Panc1 (cell line): Measurements from ENCODE around the gene NXT1.

Experiments
- TCF7L2 ChIP-seq: IDR thresholded peaks from 2 replicates; pipeline ENCODE4 v1.6.1; 2011; ENCODE audit warnings: mild to moderate bottlenecking, low read depth, low read length, inconsistent platforms
- TF ChIP-seq, protein P1 (sequence below): fragments of 450-650 bp; IDR thresholded peaks from 2 replicates; pipeline ENCODE4 v1.5.1; 2017; ENCODE audit warnings: mild to moderate bottlenecking
- TF ChIP-seq, protein P2 (sequence below), 2 experiments: IDR thresholded peaks; 2 replicates each; pipeline ENCODE4 v1.6.1; 2011 to 2012; ENCODE audit warnings: low read depth in 2 of 2, control low read depth in 1 of 2, low read length in 1 of 2, mild to moderate bottlenecking in 1 of 2, moderate library complexity in 1 of 2; ENCODE audit not compliant: insufficient read depth in 1 of 2

DNA sequence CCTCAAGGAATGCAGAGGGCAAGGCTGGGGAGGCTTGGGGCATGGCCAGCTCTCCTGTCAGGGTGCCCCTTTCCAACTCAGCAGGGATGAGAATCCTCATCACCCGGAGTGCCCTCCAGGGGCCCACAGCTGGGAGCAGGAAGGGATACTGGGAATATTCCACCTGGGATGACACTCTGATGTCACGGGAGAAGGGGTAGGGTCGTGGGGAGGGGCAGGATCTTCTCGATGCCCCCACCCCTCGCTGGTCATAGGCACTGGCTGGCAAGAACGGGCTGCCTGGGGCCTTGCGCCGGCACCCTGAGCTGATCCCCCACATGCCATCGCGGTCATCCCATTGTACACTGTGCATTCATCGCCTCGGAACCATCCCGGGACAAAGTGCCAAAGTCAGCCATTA, 10.6 kb upstream of the NXT1 start:
- TF ChIP-seq, protein P1, sequence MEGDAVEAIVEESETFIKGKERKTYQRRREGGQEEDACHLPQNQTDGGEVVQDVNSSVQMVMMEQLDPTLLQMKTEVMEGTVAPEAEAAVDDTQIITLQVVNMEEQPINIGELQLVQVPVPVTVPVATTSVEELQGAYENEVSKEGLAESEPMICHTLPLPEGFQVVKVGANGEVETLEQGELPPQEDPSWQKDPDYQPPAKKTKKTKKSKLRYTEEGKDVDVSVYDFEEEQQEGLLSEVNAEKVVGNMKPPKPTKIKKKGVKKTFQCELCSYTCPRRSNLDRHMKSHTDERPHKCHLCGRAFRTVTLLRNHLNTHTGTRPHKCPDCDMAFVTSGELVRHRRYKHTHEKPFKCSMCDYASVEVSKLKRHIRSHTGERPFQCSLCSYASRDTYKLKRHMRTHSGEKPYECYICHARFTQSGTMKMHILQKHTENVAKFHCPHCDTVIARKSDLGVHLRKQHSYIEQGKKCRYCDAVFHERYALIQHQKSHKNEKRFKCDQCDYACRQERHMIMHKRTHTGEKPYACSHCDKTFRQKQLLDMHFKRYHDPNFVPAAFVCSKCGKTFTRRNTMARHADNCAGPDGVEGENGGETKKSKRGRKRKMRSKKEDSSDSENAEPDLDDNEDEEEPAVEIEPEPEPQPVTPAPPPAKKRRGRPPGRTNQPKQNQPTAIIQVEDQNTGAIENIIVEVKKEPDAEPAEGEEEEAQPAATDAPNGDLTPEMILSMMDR: no peak
- TF ChIP-seq, protein P2, sequence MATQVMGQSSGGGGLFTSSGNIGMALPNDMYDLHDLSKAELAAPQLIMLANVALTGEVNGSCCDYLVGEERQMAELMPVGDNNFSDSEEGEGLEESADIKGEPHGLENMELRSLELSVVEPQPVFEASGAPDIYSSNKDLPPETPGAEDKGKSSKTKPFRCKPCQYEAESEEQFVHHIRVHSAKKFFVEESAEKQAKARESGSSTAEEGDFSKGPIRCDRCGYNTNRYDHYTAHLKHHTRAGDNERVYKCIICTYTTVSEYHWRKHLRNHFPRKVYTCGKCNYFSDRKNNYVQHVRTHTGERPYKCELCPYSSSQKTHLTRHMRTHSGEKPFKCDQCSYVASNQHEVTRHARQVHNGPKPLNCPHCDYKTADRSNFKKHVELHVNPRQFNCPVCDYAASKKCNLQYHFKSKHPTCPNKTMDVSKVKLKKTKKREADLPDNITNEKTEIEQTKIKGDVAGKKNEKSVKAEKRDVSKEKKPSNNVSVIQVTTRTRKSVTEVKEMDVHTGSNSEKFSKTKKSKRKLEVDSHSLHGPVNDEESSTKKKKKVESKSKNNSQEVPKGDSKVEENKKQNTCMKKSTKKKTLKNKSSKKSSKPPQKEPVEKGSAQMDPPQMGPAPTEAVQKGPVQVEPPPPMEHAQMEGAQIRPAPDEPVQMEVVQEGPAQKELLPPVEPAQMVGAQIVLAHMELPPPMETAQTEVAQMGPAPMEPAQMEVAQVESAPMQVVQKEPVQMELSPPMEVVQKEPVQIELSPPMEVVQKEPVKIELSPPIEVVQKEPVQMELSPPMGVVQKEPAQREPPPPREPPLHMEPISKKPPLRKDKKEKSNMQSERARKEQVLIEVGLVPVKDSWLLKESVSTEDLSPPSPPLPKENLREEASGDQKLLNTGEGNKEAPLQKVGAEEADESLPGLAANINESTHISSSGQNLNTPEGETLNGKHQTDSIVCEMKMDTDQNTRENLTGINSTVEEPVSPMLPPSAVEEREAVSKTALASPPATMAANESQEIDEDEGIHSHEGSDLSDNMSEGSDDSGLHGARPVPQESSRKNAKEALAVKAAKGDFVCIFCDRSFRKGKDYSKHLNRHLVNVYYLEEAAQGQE (IDR thresholded peaks at IDR 0.05; ENCODE audit: insufficient read depth in 1 of 2, low read depth in 2 of 2, low read length in 1 of 2): no peak
- TF ChIP-seq TCF7L2: no peak
